GM19239 (cell line): Measurements from ENCODE around the gene PRKCE.

ENCODE experiments used
- DNase-seq: peaks from one replicate; pipeline ENCODE4 v3.0.0; 2011; ENCODE audit warnings: low spot score; ENCODE audit not compliant: insufficient read length
- FAIRE-seq: peaks from 2 replicates; lab custom pipeline; 2011; peaks lifted over from hg19 to GRCh38; lab: Jason Lieb, UNC

PRKCE gene

DNA sequence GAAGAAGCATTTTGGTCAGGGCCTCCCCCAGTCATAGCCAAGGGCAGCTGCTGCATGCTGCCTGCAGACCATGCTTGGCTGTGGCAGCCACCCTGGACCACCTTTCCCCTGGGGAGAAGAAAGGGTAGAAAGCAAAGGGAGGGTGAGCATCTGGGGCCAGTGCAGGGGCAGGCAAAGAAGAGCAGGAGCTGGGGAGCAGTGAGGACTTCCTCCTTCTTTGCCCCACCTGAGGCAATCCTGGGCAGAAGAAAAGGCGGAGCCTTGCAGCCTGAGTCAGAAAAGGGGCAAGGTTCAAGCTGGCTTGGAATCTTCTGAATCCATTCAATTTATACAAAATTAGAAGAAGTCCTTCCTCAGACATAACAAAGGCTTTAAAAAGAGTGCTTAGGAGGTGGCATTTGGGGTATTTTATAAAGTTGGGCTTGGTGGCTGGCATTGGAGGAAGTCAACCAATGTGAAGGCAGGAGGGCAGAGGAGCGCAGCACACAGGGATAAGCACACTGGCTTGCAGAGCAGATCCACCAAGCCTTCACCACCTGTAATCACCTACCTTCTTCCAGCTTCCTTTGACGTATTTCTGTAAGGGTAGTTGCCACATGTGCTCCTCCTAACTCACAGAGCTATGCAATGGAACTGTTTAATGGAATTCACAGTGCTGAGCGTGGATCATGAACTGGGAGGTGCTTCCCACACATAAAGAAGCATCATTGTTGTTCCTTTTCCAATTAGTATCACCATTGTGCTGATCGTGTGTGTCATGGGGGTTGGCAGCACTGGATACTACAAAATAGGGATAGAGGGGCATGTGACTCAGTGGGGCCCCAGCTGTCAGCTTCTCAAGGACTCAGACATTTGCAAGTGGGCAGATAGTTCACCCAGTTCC lies 491.3 kb downstream of the PRKCE start:
- no peak for DNase-seq
- no peak for FAIRE-seq

DNA sequence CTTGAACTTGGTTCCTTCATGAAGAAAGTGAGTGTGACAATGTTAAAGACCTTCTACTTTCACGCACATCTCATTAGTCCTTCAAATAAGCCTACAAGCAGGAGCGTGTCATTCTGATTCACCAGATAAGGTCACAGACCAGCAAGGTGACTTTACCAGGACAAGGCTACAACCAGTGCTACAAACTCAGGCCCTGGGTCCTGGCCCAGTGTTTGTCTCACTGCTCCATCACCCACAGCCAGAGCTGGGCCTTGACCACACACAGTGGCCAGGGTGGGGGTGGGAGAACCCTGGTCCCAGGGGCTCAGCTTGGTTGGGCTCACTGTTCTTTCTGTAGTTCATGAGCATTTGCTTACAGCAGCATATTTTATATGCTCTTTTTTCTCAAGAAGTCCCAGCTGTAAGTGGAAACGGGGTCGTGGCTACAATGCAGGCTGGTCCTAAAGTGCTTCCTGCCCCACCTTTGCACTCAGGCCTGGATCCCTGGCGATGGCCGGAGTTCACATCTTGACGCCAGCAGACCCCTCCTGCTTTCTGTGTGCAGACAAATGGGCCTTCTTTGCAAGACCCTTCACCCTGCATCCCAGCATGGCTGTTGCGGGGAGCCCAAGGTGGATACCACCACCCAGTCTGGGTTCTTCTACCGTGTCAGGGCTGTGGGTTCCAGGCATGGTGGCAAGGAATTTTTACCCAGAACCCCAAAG lies 492.1 kb downstream of the PRKCE start:
- no peak for FAIRE-seq
- DNase-seq: no peak

DNA sequence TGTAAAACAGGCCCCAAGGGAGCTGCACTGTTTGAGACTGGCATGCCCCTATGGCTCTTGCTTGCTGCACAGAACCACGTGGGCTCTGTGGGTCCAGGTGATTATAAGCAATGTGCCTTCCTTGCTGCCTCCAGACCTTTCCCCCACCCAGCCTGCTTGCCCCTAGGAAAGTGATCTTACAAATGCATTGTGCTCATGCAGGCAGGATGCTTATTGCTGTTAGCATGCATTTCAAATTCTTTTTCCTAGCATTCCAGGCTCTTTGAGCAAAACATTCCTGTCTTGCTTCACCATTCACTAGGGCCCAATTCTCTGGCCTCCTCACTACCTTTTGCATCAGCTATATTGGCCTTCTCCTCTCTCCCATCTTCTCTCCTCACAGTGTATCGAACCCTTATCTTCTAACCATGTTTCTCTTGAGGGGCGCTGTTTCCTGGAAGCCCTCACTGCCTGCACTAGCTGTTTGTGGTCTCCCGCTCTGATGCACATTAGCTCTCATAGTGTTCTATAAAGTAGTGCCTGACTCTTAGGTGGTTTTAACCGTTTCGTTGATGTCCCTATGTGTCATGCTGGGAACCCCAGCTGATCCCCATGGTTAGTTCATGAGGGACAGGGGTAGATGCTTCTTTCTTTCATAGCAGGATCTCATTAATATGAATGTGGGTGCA lies 492.8 kb downstream of the PRKCE start:
- no peak for DNase-seq
- FAIRE-seq: no peak

DNA sequence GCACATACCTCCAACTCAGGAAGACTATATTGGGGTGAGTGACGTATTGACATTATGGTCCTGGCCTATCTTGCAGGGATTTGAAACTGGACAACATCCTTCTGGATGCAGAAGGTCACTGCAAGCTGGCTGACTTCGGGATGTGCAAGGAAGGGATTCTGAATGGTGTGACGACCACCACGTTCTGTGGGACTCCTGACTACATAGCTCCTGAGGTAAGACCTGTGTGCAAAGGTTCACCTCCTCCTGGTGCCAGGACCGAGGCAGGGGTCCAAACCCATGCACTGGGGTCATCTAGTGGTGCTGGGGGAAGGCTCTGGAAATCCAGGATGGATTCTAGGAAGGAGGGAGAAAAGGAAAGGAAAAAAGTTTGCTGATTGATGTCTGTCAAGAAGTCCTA lies 493.5 kb downstream of the PRKCE start:
- no peak for DNase-seq
- no peak for FAIRE-seq

DNA sequence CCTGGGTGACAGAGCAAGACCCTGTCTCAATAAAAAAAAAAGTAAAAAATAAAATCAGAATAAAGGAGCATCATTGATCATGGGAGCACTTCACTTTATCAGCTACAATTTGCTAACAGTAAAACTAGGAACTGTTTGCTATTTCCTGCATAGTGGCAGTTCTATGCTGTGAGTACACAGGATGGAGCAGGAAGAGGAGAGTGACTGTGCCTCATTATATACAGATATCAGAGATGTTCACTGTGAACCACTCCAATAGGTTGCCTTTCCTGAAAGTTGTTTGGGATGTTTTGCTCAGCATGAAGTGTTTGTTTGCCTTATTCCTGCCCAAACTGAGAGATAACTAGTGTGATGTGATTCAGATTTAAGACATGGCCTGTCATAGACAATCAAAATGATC lies 494.4 kb downstream of the PRKCE start:
- FAIRE-seq (no peak), DNase-seq (no peak)

DNA sequence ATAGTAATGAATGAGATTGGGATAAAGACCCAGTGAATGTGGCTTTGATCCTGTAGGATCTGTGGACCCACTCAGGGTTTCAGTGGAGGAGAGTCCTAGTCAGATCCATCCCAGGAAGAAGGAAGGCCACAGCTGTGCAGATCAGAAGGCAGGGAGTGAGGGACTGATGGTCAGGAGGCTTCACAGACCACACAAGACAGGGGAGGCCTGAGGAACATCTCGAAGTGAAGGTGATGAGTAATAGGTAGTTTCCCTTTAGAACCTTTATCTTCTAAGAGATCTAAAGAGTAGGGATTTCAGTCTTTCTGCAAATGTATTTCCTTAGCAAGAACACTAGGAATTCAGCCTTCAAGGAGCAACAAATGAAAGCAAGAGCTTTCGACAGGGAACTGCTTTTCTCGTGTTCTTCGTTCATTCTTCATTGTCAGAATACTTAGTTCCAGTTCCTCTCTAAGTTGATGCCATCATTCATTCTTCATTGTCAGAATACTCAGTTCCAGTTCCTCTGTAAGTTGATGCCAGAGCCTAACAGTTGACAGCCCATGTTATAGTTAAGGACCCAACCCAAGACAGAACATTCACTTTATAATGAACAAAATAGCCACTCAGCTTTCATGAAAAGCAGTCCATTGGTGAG lies 495.5 kb downstream of the PRKCE start:
- FAIRE-seq (no peak), DNase-seq (no peak)

DNA sequence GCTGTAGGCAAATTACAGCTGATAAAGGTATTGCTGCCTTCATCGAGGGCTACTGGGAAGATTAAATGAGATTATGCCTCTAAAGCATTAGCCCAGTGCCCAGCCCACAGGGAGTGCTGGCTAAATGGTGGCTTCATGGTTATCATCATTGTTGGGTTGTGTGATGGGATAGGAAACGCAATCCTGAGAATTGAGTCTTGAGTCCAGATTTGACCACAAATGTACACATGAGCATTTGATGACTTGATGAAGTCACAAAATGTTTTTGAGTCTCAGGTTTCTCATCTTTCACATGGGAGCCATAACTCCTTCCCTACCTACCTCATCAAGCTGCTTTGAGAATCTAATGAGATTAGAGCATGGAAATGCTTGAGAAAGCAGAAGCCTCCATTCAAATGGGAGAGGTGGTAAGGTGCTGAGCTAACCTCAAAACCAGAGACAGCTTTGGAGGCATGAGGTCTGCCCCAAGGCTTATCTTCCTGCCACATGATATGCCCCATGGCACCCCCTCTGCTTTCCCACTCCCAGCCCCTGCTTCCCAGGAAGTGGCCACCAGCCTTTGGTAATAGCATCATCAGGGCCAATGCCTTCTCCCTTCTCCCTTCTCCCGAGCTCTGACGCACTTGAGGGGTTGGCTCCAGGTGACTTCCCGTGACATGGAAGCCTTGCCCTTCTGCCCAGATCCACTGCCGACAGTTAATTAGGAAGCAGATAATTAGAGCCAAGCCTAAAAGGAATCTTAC lies 496.3 kb downstream of the PRKCE start:
- FAIRE-seq: no peak
- no peak for DNase-seq

DNA sequence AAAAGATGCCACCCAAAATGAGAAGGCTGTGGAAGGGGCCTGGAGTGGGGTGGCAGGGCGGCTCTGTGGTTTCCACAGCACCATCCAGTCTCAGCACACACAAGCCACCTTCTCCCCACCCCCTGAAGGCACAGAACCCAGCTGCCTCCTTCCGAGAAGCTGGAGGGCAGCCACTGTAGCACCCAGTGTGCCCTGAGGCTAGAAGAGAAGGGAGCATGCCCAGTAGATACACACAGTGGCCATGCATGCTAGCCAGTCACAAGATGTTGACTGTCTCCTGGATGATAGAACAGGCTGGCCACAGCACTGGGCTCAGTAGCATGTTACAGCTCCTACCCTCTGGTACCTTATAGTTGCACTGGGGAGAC lies 496.9 kb downstream of the PRKCE start:
- DNase-seq (no peak), FAIRE-seq (no peak)

DNA sequence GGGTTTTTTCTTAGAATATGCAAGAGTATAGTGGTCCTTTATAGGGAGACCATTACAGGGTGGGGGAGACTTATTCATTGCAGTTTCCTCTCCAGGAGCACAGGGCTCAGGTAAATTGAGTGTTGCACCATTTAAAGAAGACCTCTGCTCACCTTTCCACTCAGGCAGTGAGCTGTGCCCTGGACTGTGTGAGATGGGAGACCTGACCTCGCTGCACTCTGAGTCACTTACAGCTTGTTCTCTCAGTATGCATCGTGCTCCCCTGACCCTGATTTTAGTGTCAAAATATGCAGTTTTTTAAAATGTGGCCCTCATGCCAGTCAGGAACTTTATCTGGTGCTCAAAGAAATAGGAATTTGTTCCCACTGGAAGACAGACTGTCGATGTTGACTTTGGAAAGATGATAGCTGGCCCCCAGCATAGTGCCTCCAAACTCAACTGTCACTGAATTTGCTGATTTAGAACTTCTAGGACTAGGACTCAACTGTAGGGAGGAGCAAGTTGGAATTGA lies 499.0 kb downstream of the PRKCE start:
- DNase-seq (no peak), FAIRE-seq (no peak)

DNA sequence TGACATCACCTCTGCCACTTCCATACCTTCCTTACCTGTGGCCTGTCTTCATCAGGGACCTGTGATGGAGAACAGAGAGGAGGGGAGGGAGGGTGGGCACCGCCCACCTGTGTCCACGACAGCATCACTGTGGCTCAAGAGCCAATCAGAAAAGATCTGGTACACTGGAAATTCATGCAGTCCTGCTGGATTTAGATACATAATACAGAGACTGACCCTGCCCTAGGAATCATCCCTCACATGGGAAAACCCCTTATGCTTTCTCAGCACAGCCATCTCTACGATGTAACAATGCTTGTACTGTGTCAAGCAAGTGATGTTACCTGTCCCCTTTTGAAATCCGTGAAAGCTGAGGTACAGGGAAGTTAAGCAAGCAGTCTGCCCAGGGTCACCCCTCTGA lies 500.1 kb downstream of the PRKCE start:
- DNase-seq (no peak), FAIRE-seq (no peak)

DNA sequence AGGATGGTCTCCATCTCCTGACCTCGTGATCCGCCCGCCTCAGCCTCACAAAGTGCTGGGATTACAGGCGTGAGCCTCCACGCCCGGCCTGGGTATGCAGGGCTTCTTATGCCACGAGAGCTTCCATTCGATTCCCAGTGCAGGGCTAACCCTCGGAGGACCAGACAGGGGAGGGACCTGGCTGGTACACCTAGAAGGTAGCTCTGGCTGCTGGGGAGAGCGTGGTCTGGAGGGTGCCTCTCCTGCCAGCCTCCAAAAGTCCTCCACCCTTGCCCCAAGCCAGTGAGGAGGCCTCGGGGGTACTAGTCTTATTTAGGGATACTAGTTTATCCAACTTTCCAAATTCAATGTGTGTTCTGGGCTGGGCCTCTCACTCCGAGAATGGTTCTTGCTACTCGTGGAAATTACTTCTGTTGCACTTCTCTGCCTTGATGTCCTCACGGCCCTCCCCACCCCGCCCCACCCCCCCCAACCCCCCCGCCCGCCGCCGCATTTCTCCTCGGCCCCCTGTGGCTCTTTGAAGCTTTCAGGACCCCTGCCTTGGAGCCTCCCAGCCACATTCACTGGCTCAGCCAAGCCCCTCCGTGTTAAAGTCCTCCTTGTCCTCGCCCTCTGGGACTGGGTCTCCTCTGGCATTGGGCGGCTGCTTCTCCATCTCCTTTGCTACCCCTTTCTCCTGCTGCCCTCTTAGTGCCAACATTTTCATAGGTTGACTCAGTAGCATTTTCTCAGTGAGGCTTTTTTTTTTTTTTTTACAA lies 502.7 kb downstream of the PRKCE start:
- no peak for FAIRE-seq

DNA sequence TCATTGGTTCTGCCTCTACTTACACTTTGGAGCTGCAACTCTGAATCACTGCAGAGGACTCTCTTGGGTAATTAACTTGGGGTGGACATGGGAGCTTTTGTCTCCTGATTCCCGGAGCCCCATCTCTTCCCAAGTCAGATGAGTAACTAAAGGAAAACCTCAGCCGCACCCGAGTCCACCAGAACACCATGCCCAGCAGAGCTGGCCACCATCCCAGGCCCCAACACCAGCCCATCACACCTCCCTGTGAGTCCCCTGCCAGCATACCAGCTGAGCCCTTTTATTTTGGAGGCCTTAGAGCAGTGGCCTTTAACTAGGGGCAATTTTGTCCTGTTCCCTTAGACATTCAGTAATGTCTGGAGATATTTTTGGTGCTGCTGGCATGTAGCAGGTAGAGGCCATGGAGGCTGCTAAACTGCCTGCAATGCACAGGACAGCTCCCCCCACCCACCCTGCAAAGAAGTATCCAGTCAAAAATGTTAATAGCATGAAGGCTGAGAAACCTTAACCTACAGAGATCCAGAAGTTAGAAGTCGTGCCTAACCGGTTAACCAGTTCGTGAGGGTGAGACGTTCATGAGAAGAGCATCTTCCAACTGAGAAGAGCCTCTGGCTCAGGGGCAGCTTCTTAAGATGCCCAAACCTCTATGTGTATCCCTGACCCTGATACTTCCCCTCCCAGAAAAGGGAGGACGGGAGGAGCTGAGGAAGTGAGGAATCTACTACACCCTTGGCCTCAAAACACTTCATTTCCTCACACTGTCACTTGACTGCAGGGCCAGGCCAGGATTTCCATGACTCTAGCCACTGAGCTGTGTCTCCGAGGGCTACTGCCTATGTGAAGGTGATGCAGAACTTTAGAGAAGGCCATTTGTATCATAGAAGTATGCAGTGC lies 505.8 kb downstream of the PRKCE start:
- FAIRE-seq (no peak), DNase-seq (no peak)

More for the DNA sequence above, 502.7 kb downstream of the PRKCE start:
- no peak for DNase-seq

DNA sequence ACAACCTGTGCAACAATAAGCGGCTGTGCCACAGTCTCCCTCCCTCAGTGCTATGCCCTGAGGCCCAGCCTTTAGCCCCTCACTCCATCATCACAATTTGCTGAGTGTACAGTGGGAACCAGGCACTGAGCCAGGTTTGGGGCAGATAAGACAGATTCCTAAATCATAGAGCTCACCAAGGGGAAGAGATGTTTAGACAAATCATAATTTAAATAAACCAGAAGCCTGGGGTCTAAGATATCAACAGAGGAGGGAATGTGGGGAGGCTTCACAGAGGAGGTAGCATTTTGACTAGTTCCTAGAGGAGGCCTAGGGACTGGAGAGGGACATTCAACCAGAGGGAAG lies 506.5 kb downstream of the PRKCE start:
- DNase-seq (no peak), FAIRE-seq (no peak)

DNA sequence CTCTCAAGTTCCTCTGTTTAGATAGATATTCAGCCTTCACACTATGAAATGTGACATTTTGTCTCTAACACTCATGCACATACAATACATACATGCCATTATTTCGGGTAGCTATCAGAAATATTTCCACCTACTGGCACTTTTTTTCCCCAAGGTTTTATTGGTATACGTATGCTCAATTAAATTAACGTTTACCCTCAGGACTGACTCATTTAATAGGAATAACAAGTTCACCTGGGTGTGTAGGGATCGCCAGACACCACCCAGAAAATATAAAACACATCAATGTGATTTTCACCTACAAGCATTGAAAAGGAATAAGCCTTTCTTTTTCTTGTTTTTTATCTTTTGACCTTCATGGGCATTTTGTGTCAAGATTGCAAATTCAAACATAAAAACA lies 507.2 kb downstream of the PRKCE start:
- no peak for FAIRE-seq
- no peak for DNase-seq

DNA sequence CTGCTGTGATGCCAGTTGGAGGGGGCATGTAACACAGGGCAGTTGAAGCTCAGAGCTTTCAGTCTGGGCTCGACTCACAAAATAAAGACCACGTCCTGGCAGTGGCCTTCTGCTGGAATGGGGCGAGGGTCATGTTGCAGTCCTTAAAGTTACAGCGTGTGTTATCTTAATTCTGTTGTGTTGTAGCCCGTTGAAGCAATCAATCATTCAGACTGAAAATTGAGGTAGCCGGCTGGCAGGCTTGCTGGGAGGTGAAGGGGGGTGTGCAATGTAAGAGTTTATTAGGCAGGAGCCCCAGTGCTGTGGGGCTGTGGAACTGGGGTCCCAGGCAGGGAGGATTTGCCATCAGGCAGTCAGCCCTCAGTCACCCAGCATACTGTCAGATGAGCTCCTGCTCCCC lies 508.9 kb downstream of the PRKCE start:
- DNase-seq: no peak
- no peak for FAIRE-seq

DNA sequence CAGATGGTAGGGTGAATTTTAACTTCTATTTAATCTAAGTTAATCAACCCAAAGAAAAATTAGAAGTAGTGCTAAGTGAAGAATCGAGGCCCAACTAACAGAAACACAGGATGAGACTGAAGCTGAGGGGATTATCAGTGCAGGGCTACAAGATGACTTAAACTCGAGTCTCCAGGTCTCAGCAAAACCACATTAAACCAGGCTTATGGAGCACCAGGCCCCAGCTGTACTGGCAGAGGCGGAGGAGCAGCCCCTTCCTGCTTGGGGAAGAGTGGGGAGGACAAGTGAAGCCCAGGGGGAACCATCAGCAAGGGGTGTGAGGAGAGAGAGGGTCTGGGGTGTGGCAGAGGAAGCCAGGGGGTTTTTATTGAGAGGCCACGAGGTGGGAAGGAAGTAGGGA lies 509.8 kb downstream of the PRKCE start:
- DNase-seq: no peak
- FAIRE-seq: no peak

DNA sequence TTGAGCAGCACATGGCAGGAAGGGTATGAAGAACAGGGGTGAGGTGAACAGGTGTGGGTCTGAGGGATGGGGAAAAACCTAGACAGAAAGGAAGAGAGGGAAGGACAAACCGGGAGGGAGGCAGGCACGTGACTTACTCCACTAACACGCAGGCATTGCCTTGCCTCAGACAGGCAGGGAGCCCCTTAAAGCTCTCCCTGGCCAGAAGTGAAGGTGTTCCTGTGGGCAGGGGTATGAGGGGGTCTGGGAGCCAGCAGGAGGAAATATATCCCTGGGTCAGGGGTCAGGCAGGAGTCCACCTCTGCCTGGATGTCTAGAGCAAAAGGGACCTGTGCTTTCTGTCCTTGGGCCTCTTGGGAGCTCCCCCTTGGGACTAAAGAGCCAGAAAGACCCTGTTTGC lies 510.4 kb downstream of the PRKCE start:
- FAIRE-seq: no peak
- DNase-seq: no peak

DNA sequence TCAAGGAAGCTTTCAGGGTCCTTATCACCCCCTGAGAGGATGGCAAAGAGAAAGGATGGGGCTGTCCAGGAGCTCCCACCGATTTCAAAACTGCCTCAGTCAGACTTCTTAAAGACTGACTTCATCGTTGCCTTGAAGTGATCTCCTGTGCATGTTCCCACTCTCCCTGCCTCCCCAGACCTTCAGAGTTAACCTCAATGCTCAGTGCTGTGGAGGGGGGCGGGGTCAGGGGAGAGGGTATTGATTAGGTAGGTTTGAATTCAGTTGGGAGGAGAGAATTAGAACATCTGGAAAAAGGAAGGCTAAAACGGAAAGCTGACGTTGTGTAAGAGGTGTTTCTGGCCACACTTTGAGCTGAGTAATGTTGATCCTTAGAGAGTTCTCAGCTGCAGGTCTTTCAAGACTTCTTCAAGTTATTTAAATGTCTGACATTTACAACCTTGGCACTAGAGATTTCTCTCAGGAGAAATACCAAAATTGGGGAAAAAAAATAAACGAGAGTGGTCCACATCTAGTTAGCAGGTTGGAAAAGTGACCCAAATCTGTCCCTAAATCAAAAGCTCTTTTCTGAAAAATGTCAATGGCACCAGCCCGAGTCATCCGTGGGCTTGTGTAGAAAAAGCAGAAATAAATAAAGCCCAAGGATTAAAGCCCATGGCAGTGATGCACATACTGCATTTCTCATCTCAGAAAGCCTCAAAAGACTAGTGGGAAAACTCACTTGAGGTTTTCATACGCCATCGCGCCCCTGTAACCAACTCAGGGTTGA lies 511.0 kb downstream of the PRKCE start:
- FAIRE-seq (no peak), DNase-seq (no peak)
